IMR-90 (cell line): ENCODE results near the gene ARAP1. TPM values are rescaled to one million over a fixed set of nuclear protein-coding genes. Genes with fewer than 3 reads are reported as not detected.

Experiments
- ATAC-seq: fragments of 200-7000 bp; cut with Tn5 transposase; 2 replicates; pipeline ENCODE4 v1.9.1; 2020; ENCODE audit warnings: low read depth, mild to moderate bottlenecking, moderate library complexity
- BruUV-seq: library from RNA; stranded (reverse); fragments of 400-500 nt; replicated peaks from 2 replicates; lab custom pipeline; 2021; lab: Mats Ljungman, UMichigan
- CTCF ChIA-PET: fragments of 300-600 bp; formaldehyde crosslinking; extraction: SDS; loops from one replicate; lab custom pipeline; 2021; ENCODE audit warnings: antibody characterized with exemption; lab: Yijun Ruan, JAX
- POLR2A ChIA-PET: fragments of 300-600 bp; sonication (Branson Sonifier 250); formaldehyde crosslinking; loops from one replicate; lab custom pipeline; 2022; ENCODE audit warnings: antibody characterized with exemption; ENCODE audit not compliant: unreplicated experiment; lab: Charles Lee
- DNase-seq: peaks from one replicate; pipeline ENCODE4 v3.0.0; 2013
- H2AFZ ChIP-seq: replicated peaks from 2 replicates; pipeline ENCODE3; 2013; ENCODE audit warnings: low read length, mild to moderate bottlenecking; ENCODE audit not compliant: poor library complexity
- H2AK5ac ChIP-seq: 2 replicates; pipeline ENCODE4 v1.6.1; 2013; ENCODE audit warnings: low read depth, low read length, inconsistent platforms
- H2AK9ac ChIP-seq: replicated peaks from 2 replicates; pipeline ENCODE3; 2013; ENCODE audit warnings: mild to moderate bottlenecking, low read depth, low read length, moderate library complexity; ENCODE audit not compliant: poor library complexity
- H2BK120ac ChIP-seq: 2 replicates; pipeline ENCODE4 v1.6.1; 2013; ENCODE audit warnings: low read depth, low read length, inconsistent platforms
- H2BK15ac ChIP-seq: 3 replicates; pipeline ENCODE4 v1.6.1; 2013; ENCODE audit warnings: low read depth, low read length, inconsistent platforms
- H2BK20ac ChIP-seq: 2 replicates; pipeline ENCODE4 v1.6.1; 2013; ENCODE audit warnings: low read depth, mild to moderate bottlenecking, inconsistent platforms, low read length, moderate library complexity
- H2BK5ac ChIP-seq: 2 replicates; pipeline ENCODE4 v1.6.1; 2013; ENCODE audit warnings: mild to moderate bottlenecking, low read depth, low read length, inconsistent platforms; ENCODE audit not compliant: poor library complexity, severe bottlenecking
- H3K14ac ChIP-seq: replicated peaks from 2 replicates; pipeline ENCODE4 v1.6.1; 2013; ENCODE audit warnings: low read depth, low read length, inconsistent platforms
- H3K18ac ChIP-seq: 2 replicates; pipeline ENCODE4 v1.6.1; 2013; ENCODE audit warnings: low read depth, low read length, control low read depth
- H3K23ac ChIP-seq: 2 replicates; pipeline ENCODE4 v1.6.1; 2013; ENCODE audit warnings: low read depth, low read length, inconsistent platforms
- H3K27ac ChIP-seq: 2 replicates; pipeline ENCODE4 v1.5.1; 2013; ENCODE audit warnings: mild to moderate bottlenecking, control low read depth, low read length; ENCODE audit not compliant: insufficient read depth
- H3K27me3 ChIP-seq: 2 replicates; pipeline ENCODE4 v1.6.1; 2013; ENCODE audit warnings: low read length; ENCODE audit not compliant: control insufficient read depth, insufficient read depth
- H3K36me3 ChIP-seq: 2 replicates; pipeline ENCODE4 v1.6.1; 2013; ENCODE audit warnings: low read length, mixed read lengths; ENCODE audit not compliant: control insufficient read depth, insufficient read depth
- H3K4ac ChIP-seq: 2 replicates; pipeline ENCODE4 v1.6.1; 2013; ENCODE audit warnings: low read depth, low read length, inconsistent platforms
- H3K4me1 ChIP-seq: 2 replicates; pipeline ENCODE4 v1.6.1; 2013; ENCODE audit warnings: low read length, mixed read lengths; ENCODE audit not compliant: control insufficient read depth, insufficient read depth
- H3K4me2 ChIP-seq: 2 replicates; pipeline ENCODE4 v1.6.1; 2013; ENCODE audit warnings: low read depth, mild to moderate bottlenecking, control low read depth, low read length, moderate library complexity
- H3K4me3 ChIP-seq: 2 replicates; pipeline ENCODE4 v1.5.1; 2013; ENCODE audit warnings: low read depth, mild to moderate bottlenecking, control low read depth, low read length, moderate library complexity; ENCODE audit not compliant: insufficient read depth
- H3K56ac ChIP-seq: 2 replicates; pipeline ENCODE4 v1.6.1; 2013; ENCODE audit warnings: low read length, inconsistent platforms; ENCODE audit not compliant: insufficient read depth; ENCODE audit errors: extremely low read depth
- H3K79me1 ChIP-seq, 2 experiments: 2 replicates each; pipeline ENCODE4 v1.6.1; 2013; ENCODE audit warnings: low read length in 2 of 2, inconsistent platforms in 1 of 2, low read depth in 1 of 2
- H3K9ac ChIP-seq: 2 replicates; pipeline ENCODE4 v1.6.1; 2013; ENCODE audit warnings: low read depth, low read length, control low read depth
- H3K9me1 ChIP-seq: 2 replicates; pipeline ENCODE4 v1.6.1; 2013; ENCODE audit warnings: low read length, inconsistent platforms; ENCODE audit not compliant: insufficient read depth
- H3K9me3 ChIP-seq: 2 replicates; pipeline ENCODE4 v1.6.1; 2013; ENCODE audit warnings: low read length; ENCODE audit not compliant: control insufficient read depth, insufficient read depth
- H4K20me1 ChIP-seq: 2 replicates; pipeline ENCODE4 v1.6.1; 2013; ENCODE audit warnings: low read length, inconsistent platforms; ENCODE audit not compliant: insufficient read depth
- H4K5ac ChIP-seq: 2 replicates; pipeline ENCODE4 v1.6.1; 2013; ENCODE audit warnings: mild to moderate bottlenecking, low read depth, low read length, control low read depth
- H4K8ac ChIP-seq, 2 experiments: 2 replicates each; pipeline ENCODE4 v1.6.1; 2013; ENCODE audit warnings: low read depth in 2 of 2, low read length in 2 of 2, control low read depth in 1 of 2, inconsistent platforms in 1 of 2
- H4K91ac ChIP-seq: 2 replicates; pipeline ENCODE4 v1.6.1; 2013; ENCODE audit warnings: low read depth, low read length, inconsistent platforms; ENCODE audit not compliant: insufficient read depth
- BHLHE40 ChIP-seq: fragments of 150-350 bp; IDR thresholded peaks from 2 replicates; pipeline ENCODE4 v1.6.1; 2016; ENCODE audit warnings: mild to moderate bottlenecking, low read depth, low read length
- CHD1 ChIP-seq: IDR thresholded peaks from 2 replicates; pipeline ENCODE4 v1.6.1; 2012; ENCODE audit warnings: low read depth, low read length, improper control_type of control experiment
- MAFK ChIP-seq: IDR thresholded peaks from 2 replicates; pipeline ENCODE4 v1.6.1; 2012; ENCODE audit warnings: low read depth, low read length, improper control_type of control experiment
- NFE2L2 ChIP-seq: fragments of 150-350 bp; IDR thresholded peaks from 2 replicates; pipeline ENCODE4 v1.6.1; 2016; ENCODE audit warnings: low read depth, mild to moderate bottlenecking, low read length
- RAD21 ChIP-seq: IDR thresholded peaks from 2 replicates; pipeline ENCODE4 v1.6.1; 2012; ENCODE audit warnings: low read length, improper control_type of control experiment
- RCOR1 ChIP-seq: IDR thresholded peaks from 2 replicates; pipeline ENCODE4 v1.6.1; 2012; ENCODE audit warnings: mild to moderate bottlenecking, low read length, improper control_type of control experiment; ENCODE audit not compliant: insufficient replicate concordance
- RFX5 ChIP-seq: IDR thresholded peaks from 2 replicates; pipeline ENCODE4 v1.8.0; 2012; ENCODE audit warnings: low read depth, mild to moderate bottlenecking, low read length, moderate library complexity
- SMC3 ChIP-seq: fragments of 150-350 bp; IDR thresholded peaks from 2 replicates; pipeline ENCODE4 v1.6.1; 2016; ENCODE audit warnings: low read depth, mild to moderate bottlenecking, antibody characterized with exemption, low read length, moderate library complexity
- WGBS, 2 experiments: methylation state at CpG; one replicate each; pipeline versions ENCODE4 v1.1.5 to v1.1.7; 2013; ENCODE audit warnings: missing lambda C conversion rate in 2 of 2; ENCODE audit not compliant: insufficient read length in 1 of 2; ENCODE audit errors: extremely low coverage in 2 of 2; 5-methylcytosine and 5-hydroxymethylcytosine counted together
- dilution Hi-C: fragments of 300-500 bp; cut with HindIII; formaldehyde crosslinking; loops from one replicate; pipeline ENCODE4 v1.14.3; 2018; ENCODE audit warnings: low sequenced_read_pairs; ENCODE audit not compliant: unreplicated experiment
- in situ Hi-C: fragments of 300-500 bp; cut with MboI; formaldehyde crosslinking; loops from 3 replicates; pipeline ENCODE4 v1.14.3; 2019; ENCODE audit warnings: low sequenced_read_pairs, inconsistent platforms, mixed read lengths
- intact Hi-C: fragments of 100-400 bp; cut with micrococcal nuclease; formaldehyde crosslinking; loops from 2 replicates; pipeline ENCODE4 v1.10.0; 2022
- polyA plus RNA-seq, 3 experiments: library from polyadenylated mRNA; depleted of rRNA; stranded (reverse); fragments of >200 nt; gene quantifications; 2 replicates each; pipeline ENCODE4 v1.2.3, GENCODE V29; 2012; ENCODE audit warnings: low replicate concordance in 1 of 3
- total RNA-seq: library from RNA; depleted of rRNA; stranded (reverse); fragments of >200 nt; gene quantifications from 2 replicates; pipeline ENCODE4 v1.2.3, GENCODE V29; 2012
- TF ChIP-seq, protein P1 (sequence below): fragments of 150-350 bp; IDR thresholded peaks from 2 replicates; pipeline ENCODE4 v1.6.1; 2017; ENCODE audit warnings: mild to moderate bottlenecking, antibody characterized with exemption, low read length, low read depth
- TF ChIP-seq, protein P2 (sequence below): conservative IDR thresholded peaks from 2 replicates; pipeline ENCODE4 v1.5.1; 2012; ENCODE audit warnings: mild to moderate bottlenecking, low read depth, low read length, improper control_type of control experiment

The ARAP1 gene
- total and polyA plus RNA-seq, 2 of the 4 experiments (the other 2 are of a cell fraction) = 37.6 to 63.1 TPM

DNA sequence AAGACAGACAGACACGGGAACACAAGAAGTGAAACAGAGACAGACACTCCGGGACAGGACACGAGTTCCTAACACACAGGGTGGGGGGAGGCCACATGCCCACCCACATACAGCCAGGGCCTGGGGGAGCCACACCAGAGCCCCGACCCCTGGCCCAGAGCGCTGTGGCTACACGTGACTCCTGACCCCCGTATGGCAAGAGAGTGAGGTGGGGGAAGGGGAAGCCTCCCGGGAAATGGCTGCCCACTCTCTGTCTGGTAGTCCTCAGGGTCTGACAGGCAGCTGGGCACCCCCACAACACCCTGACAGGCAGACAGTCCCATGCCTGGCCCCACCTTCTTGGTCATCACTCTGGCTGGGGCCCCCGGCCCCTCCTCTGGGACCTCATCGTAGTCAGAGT lies 39.4 kb downstream of the ARAP1 start:
- Histone ChIP-seq H3K27ac (no peak overlapping the region), H3K36me3 (peaks cover 51% of the 10 kb centered on the region), H3K56ac (no peak overlapping the region), H3K4me3 (no peak overlapping the region), H3K14ac (no peak overlapping the region), H2BK120ac (no peak overlapping the region), H2AK5ac (no peak overlapping the region), H4K91ac (no peak overlapping the region), H3K79me1 (peaks cover 22 to 77% of the 10 kb centered on the region in 2 experiments), H2AFZ (peak overlapping the region; percentile 5), H3K18ac (no peak overlapping the region), H3K27me3 (no peaks in the 10 kb centered on the region), H3K4ac (no peak overlapping the region), H4K8ac (no peak overlapping the region), H2BK5ac (no peak overlapping the region), H3K9me3 (no peaks in the 10 kb centered on the region), H2AK9ac (peak overlapping the region; percentile 65), H3K9me1 (peaks cover 6% of the 10 kb centered on the region; the same call in 1 of the 2 replicates), H3K4me1 (peaks cover 4% of the 10 kb centered on the region; the same call in 1 of the 2 replicates), H3K4me2 (no peak overlapping the region), H4K5ac (no peak overlapping the region), H2BK15ac (no peak overlapping the region), H4K20me1 (peaks cover 66% of the 10 kb centered on the region), H2BK20ac (no peak overlapping the region), H3K23ac (no peak overlapping the region), H3K9ac (no peak overlapping the region)
- dilution Hi-C loops (no loop called here), intact Hi-C loops (no loop called here), in situ Hi-C loops (no loop called here)
- ChIA-PET POLR2A (no interaction called here), CTCF (no interaction called here)
- ATAC-seq = no peak
- no TSS peak for BruUV-seq
- no CpG with 5 or more reads among the region's 10 CpGs for WGBS, 2 experiments
- no peak for DNase-seq
- TF ChIP-seq, protein P1, sequence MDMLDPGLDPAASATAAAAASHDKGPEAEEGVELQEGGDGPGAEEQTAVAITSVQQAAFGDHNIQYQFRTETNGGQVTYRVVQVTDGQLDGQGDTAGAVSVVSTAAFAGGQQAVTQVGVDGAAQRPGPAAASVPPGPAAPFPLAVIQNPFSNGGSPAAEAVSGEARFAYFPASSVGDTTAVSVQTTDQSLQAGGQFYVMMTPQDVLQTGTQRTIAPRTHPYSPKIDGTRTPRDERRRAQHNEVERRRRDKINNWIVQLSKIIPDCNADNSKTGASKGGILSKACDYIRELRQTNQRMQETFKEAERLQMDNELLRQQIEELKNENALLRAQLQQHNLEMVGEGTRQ = no peak
- TF ChIP-seq RFX5 (no peak), SMC3 (no peak), BHLHE40 (no peak), RCOR1 (no peak), CHD1 (no peak), NFE2L2 (no peak), MAFK (no peak), RAD21 (no peak)
- TF ChIP-seq, protein P2, sequence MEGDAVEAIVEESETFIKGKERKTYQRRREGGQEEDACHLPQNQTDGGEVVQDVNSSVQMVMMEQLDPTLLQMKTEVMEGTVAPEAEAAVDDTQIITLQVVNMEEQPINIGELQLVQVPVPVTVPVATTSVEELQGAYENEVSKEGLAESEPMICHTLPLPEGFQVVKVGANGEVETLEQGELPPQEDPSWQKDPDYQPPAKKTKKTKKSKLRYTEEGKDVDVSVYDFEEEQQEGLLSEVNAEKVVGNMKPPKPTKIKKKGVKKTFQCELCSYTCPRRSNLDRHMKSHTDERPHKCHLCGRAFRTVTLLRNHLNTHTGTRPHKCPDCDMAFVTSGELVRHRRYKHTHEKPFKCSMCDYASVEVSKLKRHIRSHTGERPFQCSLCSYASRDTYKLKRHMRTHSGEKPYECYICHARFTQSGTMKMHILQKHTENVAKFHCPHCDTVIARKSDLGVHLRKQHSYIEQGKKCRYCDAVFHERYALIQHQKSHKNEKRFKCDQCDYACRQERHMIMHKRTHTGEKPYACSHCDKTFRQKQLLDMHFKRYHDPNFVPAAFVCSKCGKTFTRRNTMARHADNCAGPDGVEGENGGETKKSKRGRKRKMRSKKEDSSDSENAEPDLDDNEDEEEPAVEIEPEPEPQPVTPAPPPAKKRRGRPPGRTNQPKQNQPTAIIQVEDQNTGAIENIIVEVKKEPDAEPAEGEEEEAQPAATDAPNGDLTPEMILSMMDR = no peak
